GM18499 (cell line): ENCODE measurements around the gene AGPS.

Source experiments
- ATAC-seq: cut with Tn5 transposase; IDR thresholded peaks from one replicate; pipeline ENCODE4 v1.9.1; 2021; ENCODE audit warnings: moderate number of reproducible peaks; ENCODE audit not compliant: insufficient read depth, unreplicated experiment

Gene AGPS

DNA sequence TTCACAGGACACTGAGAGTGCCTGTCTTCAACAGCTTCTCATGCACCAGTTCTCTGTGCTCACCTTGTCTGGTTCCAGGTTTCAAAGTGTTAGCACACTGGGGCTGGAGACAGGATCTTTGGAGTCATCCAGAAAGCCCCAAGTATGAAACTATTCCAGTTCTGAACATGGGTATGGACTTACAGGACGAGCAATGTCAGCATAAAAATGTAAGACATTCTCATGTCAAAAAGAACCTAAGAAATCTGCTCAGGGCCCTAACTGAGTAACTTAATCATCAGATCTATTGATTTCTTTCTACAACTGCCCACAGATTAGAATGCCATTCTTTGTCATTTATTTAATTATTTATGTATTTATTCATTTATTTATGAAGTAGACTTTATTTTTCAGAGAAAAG is 184.5 kb downstream of the AGPS start:
- ATAC-seq: no peak

DNA sequence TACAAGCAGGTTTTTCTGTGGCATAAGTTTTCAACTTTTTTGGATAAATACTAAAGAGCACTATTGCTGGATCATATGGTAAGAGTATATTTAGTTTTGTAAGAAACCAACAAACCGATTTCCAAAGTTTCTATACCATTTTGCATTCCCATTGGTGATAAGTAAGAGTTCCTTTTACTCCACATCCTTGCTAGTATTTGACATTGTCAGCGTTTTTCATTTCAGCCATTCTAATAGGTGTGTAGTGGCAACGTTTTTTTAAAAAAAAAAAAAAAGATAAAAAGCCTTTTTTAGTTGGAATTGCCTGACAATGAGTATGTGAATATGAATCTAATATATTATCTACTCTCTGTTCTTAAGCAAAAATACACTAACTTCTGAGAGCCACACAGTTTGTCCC is 185.9 kb downstream of the AGPS start:
- ATAC-seq: no peak

DNA sequence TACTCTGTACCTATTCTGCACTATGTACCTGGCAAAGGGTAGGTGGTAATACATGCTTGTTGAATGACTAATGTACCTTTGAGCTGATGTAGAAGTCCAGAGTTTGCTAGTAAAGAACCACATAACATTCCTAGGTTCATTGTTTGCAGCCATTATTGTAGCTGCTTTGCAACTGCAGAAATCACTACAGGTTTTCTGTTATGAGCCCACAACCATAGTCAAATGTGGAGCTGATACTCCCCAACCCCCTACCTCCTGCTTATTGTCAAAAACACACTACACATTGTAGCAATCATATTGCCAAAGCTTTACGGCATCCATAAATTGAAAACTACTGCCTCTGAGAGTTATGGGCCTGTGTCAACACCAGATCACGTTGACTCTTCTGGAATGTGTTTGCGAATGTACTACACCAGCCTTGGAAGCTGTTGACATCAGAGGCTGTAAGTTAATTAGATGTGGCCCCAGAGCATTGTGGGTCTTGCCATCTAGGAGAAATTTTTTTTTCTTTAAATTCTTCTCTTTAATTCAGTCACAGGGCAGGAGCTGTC is 187.0 kb downstream of the AGPS start:
- ATAC-seq: no peak

DNA sequence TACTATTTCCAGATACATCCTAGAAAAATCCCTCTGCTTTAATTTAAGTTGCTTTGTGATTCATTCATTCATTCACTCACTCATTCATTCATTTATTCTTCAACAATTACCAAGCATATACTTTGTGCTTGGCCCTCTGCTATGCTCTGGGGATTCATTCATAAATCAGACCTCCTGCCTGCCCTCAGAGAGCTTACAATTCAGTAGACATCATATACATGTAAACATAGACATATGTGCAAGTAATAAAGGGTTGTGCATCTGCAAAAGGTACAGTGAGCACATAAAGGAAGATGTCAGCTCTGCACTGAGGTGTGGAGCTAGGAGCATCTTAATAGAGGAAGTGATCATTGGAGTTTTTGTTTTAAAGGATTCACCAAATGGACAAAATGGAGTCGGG is 189.4 kb downstream of the AGPS start:
- no peak for ATAC-seq

DNA sequence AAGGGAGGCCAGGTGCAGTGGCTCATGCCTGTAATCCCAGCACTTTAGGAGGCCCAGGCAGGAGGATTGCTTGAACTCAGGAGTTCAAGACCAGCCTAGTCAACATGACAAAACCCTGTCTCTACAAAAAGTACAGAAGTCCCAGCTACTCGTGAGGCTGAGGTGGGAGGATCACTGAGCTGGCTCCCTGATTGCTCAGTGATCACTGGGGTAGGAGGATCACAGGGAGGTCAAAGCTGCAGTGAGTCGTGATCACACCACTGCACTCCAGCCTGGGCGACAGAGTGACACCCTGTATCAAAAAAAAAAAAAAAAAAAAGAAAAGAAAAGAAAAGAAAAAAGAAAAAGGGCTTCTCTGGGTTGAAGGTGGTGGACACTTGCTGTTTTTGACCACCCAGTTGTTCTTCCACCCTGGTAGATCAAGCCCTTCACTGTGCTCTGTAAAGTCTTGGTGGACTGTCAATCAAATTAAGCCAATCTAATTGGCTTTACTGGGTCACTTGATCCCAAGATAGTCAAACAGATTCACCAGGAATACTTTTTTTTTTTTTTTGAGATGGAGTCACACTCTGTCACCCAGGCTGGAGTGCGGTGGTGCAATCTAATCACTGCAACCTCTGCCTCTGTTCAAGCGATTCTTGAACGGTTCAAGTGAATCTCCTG is 191.6 kb downstream of the AGPS start:
- ATAC-seq: no peak

DNA sequence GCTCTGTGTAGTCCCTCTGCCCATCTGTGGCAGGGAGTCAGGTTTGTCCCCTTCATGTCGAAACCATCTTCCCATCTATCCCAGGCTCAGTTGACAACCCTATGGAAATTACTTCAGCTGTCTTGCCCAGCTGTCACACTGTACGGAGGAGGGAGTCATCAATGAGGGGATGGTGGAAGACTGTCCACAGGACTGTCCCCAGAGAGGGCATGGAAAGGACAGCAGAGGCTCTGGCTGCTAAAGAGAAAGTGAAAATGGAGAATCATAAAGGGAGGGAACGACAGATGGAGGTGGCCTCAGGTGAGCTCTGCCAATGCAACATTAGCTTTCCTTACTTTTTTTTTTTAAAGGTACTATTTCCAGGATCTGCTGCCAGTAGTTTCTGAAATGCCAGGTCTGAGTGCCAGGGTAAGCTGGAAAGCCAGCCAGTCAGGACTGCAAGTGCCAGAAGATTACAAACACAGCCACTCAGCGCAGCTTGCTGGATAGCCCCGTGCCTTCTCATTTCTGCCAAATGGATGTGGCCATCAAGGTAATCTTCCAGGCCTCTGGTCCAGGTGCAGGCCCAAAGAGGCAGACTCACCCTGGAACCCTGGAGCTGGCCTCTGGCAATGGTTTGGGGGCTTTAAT is 192.8 kb downstream of the AGPS start:
- no peak for ATAC-seq

DNA sequence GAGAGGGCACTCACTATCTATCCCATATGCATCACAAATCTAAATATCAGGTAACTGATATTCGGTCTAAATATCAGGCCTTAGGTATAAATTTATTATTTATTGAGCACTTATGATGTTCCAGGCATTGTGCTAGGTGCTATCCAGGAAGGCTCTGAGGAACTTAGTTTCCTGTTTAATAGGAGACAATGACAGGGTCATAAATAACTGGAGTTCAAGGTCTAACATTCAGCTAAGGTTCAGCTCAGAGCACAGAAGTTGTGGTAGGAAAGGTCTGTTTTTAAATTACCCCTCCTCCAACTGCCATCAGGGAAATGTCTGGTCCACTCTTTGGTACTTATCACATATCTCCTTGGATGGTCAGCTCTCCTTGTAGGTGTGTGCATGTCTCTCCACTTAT is 193.6 kb downstream of the AGPS start:
- no peak for ATAC-seq

DNA sequence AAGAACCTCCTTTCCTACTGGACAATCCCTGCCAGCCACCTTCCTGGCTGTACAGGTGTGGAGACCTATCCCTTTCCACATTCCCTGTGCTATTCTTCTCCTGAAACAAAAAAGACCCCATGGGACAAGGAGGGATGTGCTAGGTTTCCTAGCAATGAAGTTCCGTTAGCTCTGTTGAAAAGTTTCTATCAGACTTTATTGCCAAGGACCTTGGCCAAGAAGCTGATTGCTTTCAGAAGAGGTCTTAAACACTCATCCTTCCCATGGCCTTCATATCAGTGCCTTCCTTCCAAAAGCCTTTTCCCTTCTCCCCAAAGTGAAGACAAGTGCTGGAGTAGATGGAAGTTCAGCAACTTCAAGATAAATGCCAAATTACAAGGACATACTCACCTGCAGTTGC is 194.8 kb downstream of the AGPS start:
- ATAC-seq: no peak

DNA sequence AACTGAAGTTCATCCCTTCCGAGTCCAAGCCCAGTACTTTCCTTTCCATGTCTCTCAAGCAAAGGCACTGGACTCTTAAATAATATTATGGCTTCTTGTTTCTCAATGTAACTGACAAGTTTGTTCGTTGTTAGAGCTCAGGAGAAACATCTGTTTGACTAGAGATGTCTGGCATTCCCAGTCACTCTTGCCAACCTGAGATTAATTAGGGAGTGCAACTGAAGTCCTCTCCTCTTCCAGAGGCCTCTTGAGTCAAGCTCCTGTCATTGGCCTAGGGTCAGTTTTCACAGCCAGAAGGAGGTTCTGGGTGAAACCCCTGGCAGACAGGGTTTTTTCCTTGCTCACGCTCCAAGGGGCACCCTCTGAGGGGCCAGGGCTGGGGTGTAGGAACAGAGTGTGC is 196.1 kb downstream of the AGPS start:
- no peak for ATAC-seq

DNA sequence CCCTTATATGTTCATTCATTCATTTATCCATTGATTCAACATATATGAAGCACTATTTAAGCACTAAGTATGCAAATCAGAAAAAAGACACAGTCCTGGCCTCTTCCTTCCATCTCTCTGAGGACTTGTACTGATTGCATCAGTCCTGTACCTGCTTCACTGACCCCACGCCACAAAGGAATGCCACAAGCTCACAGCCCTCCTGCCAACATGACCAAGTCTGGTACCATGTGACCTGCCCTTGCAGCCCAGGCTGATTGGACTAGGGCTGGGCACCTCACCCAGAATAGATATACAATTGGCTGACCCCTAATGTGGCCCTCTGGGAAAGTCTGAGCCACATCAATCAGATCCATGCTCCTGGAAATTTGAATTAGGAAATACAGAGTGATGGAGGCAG is 196.6 kb downstream of the AGPS start:
- ATAC-seq: no peak

DNA sequence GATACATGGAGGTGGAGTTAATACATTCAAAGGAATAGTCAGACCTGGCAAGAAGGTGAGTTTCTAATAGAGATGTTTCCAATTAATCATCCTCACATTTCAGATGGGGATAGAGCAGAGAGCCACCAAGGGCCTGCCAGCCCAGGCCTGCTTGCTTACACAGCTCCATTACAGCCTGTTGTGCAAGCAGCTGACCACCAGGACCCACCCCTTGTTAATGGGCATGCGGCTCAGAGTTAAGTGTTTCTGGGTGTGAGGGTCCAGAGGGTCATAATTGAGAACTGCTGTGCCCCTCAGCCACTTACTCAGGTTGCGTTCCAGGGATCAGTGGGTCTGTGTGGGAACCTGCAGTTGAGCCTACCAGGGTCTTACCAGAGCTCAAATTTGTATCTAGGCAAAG is 199.8 kb downstream of the AGPS start:
- no peak for ATAC-seq

DNA sequence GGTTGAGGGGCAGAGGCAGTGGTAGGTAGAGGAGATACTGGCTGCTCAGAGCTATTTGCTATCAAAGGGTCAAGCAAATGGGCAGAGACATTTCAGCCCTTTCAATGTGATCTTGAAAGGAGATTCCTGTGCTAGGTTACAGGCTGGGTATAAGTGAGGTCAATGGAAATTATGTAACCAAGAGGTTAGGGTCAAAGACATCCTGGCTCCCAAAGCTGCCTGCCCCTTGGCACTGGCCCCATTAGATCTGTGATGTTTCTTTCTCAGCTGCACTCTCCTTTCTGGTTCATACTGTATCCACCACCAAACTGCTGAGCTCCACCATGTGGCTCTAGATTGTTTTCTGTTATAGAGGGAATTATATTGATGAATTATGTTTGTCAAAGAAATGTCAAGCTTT is 200.4 kb downstream of the AGPS start:
- ATAC-seq: no peak

DNA sequence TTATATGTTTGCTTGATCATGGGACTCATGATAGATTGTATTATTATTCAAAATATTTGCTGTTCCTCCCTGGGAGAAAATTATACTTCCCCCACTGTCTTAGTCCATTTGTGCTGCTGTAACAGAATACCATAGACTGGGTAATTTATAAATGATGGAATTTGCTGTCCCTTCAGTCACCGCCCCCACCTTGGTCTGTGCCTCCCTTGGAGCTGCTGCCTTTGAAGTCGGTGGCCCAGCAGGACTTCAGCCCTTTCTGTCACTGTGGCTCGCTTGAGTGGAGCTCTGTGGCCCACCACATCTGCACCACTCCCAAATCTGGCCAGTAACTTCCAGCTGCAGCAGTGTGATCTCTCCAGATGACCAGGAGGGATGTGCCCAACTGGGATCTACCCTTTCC is 200.8 kb downstream of the AGPS start:
- no peak for ATAC-seq
